PC-9 (cell line): ENCODE measurements around the gene ATG2B. TPM values are rescaled to one million over a fixed set of nuclear protein-coding genes. Genes with fewer than 3 reads are reported as not detected.

Experiments used
- BruUV-seq: library from RNA; stranded (reverse); fragments of 400-500 nt; replicated peaks from 2 replicates; lab custom pipeline; 2021; lab: Mats Ljungman, UMichigan
- CTCF ChIA-PET: fragments of 300-600 bp; sonication (Branson Sonifier 250); formaldehyde crosslinking; loops from one replicate; lab custom pipeline; 2022; ENCODE audit warnings: antibody characterized with exemption; lab: Charles Lee
- POLR2A ChIA-PET: fragments of 300-600 bp; sonication (Branson Sonifier 250); formaldehyde crosslinking; loops from one replicate; lab custom pipeline; 2022; ENCODE audit warnings: antibody characterized with exemption; ENCODE audit not compliant: unreplicated experiment; lab: Charles Lee
- DNase-seq, 2 experiments: peaks; one replicate each; pipeline versions ENCODE4 v3.0.0 to v3.0.0-alpha.2; 2015 to 2022; ENCODE audit warnings: mixed read lengths in 1 of 2
- H2AFZ ChIP-seq: fragments of 200-600 bp; sonication (generic); 2 replicates; pipeline ENCODE4 v1.8.1; 2017; ENCODE audit warnings: antibody characterized with exemption
- H3F3A ChIP-seq: fragments of 200-600 bp; sonication (generic); 2 replicates; pipeline ENCODE4 v1.8.1; 2017; ENCODE audit warnings: antibody characterized with exemption, mild to moderate bottlenecking, low read depth; ENCODE audit not compliant: insufficient read depth
- H3K27ac ChIP-seq: fragments of 200-600 bp; sonication (generic); 2 replicates; pipeline ENCODE4 v1.6.1; 2016; ENCODE audit warnings: mixed run types
- H3K27me3 ChIP-seq: fragments of 200-600 bp; sonication (generic); 2 replicates; pipeline ENCODE4 v1.6.1; 2016; ENCODE audit warnings: low read depth, mixed run types; ENCODE audit not compliant: insufficient read depth
- H3K36me3 ChIP-seq: fragments of 200-600 bp; sonication (generic); 2 replicates; pipeline ENCODE4 v1.6.1; 2016; ENCODE audit warnings: low read depth, mixed run types
- H3K4me1 ChIP-seq: fragments of 200-600 bp; sonication (generic); replicated peaks from 2 replicates; pipeline ENCODE4 v1.6.1; 2016; ENCODE audit warnings: mixed run types; ENCODE audit not compliant: insufficient read depth
- H3K4me2 ChIP-seq: fragments of 200-600 bp; sonication (generic); 2 replicates; pipeline ENCODE4 v1.6.1; 2017; ENCODE audit warnings: mixed run types
- H3K4me3 ChIP-seq: fragments of 200-600 bp; sonication (generic); 2 replicates; pipeline ENCODE4 v1.6.1; 2016; ENCODE audit warnings: mixed run types
- H3K79me2 ChIP-seq: fragments of 200-600 bp; sonication (generic); 2 replicates; pipeline ENCODE4 v1.6.1; 2017; ENCODE audit warnings: low read depth, mixed run types
- H3K9me2 ChIP-seq: fragments of 200-600 bp; sonication (generic); 2 replicates; pipeline ENCODE4 v1.8.1; 2017; ENCODE audit warnings: mild to moderate bottlenecking; ENCODE audit not compliant: insufficient read depth
- H3K9me3 ChIP-seq: fragments of 200-600 bp; sonication (generic); 2 replicates; pipeline ENCODE4 v1.8.1; 2016; ENCODE audit warnings: low read depth; ENCODE audit not compliant: insufficient read depth
- H4K20me1 ChIP-seq: fragments of 200-600 bp; sonication (generic); 2 replicates; pipeline ENCODE4 v1.8.1; 2017; ENCODE audit not compliant: insufficient read depth
- CTCF ChIP-seq: fragments of 200-600 bp; sonication (generic); conservative IDR thresholded peaks from 2 replicates; pipeline ENCODE4 v1.6.1; 2017; ENCODE audit warnings: mixed run types, antibody characterized with exemption, mild to moderate bottlenecking, moderate library complexity
- EZH2 ChIP-seq: fragments of 200-600 bp; sonication (generic); IDR thresholded peaks from 2 replicates; pipeline ENCODE4 v1.8.0; 2017; ENCODE audit warnings: antibody characterized with exemption, low read depth
- intact Hi-C: fragments of 100-400 bp; cut with micrococcal nuclease; formaldehyde crosslinking; loops from one replicate; pipeline ENCODE4 v1.10.0; 2022; ENCODE audit not compliant: unreplicated experiment
- total RNA-seq: library from RNA; stranded (reverse); gene quantifications from 2 replicates; pipeline ENCODE4 v1.2.3, GENCODE V29; 2021

Gene ATG2B
- total RNA-seq, 1 experiment from 2014 or later, result 6.6 TPM

GRCh38 chr14:96231056-96231455 is 132.1 kb downstream of the ATG2B start:
- Histone ChIP-seq H3K4me2 (no peak overlapping the region), H3K27ac (no peak overlapping the region), H3K4me1 (peaks cover 6% of the 10 kb centered on the region), H2AFZ (no peak overlapping the region), H3K36me3 (no peaks in the 10 kb centered on the region), H3K9me3 (no peaks in the 10 kb centered on the region), H3K79me2 (no peaks in the 10 kb centered on the region), H3F3A (0 out of 2 replicates have a peak, but pooled peaks cover 2% of the 10 kb centered on the region), H4K20me1 (no peaks in the 10 kb centered on the region), H3K9me2 (no peaks in the 10 kb centered on the region), H3K4me3 (no peak overlapping the region), H3K27me3 (no peaks in the 10 kb centered on the region)
- TF ChIP-seq EZH2, result no peak
- BruUV-seq, result no TSS peak
- intact Hi-C loops, result no loop called here
- POLR2A ChIA-PET, result no interaction called here
- no peak for DNase-seq
- CTCF ChIA-PET, result no interaction called here

DNA sequence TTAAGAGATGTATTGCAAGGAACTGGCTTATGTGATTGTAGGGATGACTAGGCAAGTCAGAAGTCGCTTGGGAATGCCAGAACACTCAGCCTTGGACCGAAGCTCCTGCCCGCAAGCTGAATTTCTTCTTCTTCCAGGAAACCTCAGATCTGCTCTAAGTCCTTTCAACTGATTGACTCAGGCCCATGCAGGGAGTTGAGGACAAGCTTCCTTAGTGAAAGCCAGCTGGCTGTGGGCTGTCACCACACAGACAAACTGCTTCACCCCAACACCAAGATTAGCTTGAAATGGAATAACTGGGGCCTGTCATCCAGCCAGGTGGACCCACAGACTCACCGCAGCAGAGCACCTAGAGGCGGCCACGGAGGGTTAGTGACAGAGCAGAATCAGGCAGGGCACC is 133.8 kb downstream of the ATG2B start:
- Histone ChIP-seq H2AFZ (no peak overlapping the region), H3F3A (peaks cover 10% of the 10 kb centered on the region; the same call in 1 of the 2 replicates), H3K4me3 (no peak overlapping the region), H3K79me2 (no peaks in the 10 kb centered on the region), H3K36me3 (no peaks in the 10 kb centered on the region), H4K20me1 (no peaks in the 10 kb centered on the region), H3K9me2 (no peaks in the 10 kb centered on the region), H3K27me3 (no peaks in the 10 kb centered on the region), H3K9me3 (no peaks in the 10 kb centered on the region), H3K4me1 (peaks cover 22% of the 10 kb centered on the region), H3K4me2 (no peak overlapping the region), H3K27ac (no peak overlapping the region)
- BruUV-seq, result no TSS peak
- intact Hi-C loops, result no loop called here
- TF ChIP-seq EZH2, result no peak
- TF ChIP-seq CTCF, result no peak
- no peak for DNase-seq
- POLR2A ChIA-PET, result no interaction called here
- CTCF ChIA-PET, result no interaction called here

Other genes starting within 250 kb of the ATG2B start
- gene BDKRB2, start 158.5 kb downstream of the ATG2B start, total RNA-seq, result 0.28 and 0.43 TPM in 2 replicates
- gene BDKRB1, start 107.1 kb downstream of the ATG2B start, total RNA-seq, result not detected in 2 replicates
- 7.2 and 13.4 TPM in 2 replicates for gene GSKIP, start 185 bp upstream of the ATG2B start, total RNA-seq
- gene AK7, start 28.8 kb upstream of the ATG2B start, total RNA-seq, result 2.1 and 2.5 TPM in 2 replicates
- gene PAPOLA, start 139.0 kb upstream of the ATG2B start, total RNA-seq, result 59.5 and 68.4 TPM in 2 replicates